Measurements from ENCODE around the gene MGAT3. TPM values are rescaled to one million over a fixed set of nuclear protein-coding genes. Genes with fewer than 3 reads are reported as not detected.

MGAT3 gene
- polyA plus RNA-seq, 1 donor from 2014 or later, result 29.1 TPM

DNA sequence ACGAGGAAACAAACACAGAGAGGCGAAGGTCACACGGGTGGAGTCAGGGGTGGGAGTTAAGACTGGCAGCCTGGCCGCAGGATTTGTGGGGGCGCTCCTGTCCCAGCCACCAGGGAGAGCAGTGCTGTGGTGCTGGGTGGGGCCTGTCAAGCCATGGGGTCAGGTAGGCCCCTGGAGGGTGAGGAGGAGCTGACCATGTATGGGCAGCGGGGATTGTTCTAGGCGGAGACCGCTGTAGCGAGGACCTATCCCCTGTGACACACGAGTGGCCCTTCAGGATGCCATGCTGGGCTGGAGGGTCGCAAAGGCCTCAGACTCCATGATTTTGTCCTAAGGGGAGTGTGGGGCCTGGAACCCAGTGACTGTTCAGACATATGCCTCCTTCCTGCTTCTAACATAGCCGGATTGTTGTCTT, 77.3 kb downstream of the MGAT3 start:
- H3F3A ChIP-seq (ENCODE audit: insufficient read depth, low read length, poor library complexity, severe bottlenecking), result no peaks in the 10 kb centered on the region
- no peak overlapping the region for H2AFZ ChIP-seq (ENCODE audit: low read depth, low read length)
- H3K4me3 ChIP-seq (ENCODE audit: low read length), result no peak overlapping the region
- no peak overlapping the region for H3K4me2 ChIP-seq (ENCODE audit: low read length)
- no peaks in the 10 kb centered on the region for H3K36me3 ChIP-seq (ENCODE audit: insufficient read depth, low read length)
- H3K79me2 ChIP-seq (replicated peaks; ENCODE audit: insufficient read depth, low read length), result peaks cover 17% of the 10 kb centered on the region
- no peak overlapping the region for H3K27ac ChIP-seq (ENCODE audit: low read length)
- TF ChIP-seq RAD21 (conservative IDR thresholded peaks at IDR 0.05) (no peak), SMC3 (conservative IDR thresholded peaks at IDR 0.05; ENCODE audit: poor library complexity) (no peak), MXI1 (conservative IDR thresholded peaks at IDR 0.05; ENCODE audit: poor library complexity, severe bottlenecking) (no peak), EZH2 (IDR thresholded peaks at IDR 0.05; ENCODE audit: borderline replicate concordance, insufficient read depth, low read length, poor library complexity, severe bottlenecking) (no peak), POLR2AphosphoS5 (IDR thresholded peaks at IDR 0.05) (no peak), TAF1 (IDR thresholded peaks at IDR 0.05; ENCODE audit: low read depth) (no peak), REST (IDR thresholded peaks at IDR 0.05; ENCODE audit: borderline replicate concordance) (no peak), EP300 (conservative IDR thresholded peaks at IDR 0.05; ENCODE audit: poor library complexity, severe bottlenecking) (no peak)
- TF ChIP-seq, protein P1, sequence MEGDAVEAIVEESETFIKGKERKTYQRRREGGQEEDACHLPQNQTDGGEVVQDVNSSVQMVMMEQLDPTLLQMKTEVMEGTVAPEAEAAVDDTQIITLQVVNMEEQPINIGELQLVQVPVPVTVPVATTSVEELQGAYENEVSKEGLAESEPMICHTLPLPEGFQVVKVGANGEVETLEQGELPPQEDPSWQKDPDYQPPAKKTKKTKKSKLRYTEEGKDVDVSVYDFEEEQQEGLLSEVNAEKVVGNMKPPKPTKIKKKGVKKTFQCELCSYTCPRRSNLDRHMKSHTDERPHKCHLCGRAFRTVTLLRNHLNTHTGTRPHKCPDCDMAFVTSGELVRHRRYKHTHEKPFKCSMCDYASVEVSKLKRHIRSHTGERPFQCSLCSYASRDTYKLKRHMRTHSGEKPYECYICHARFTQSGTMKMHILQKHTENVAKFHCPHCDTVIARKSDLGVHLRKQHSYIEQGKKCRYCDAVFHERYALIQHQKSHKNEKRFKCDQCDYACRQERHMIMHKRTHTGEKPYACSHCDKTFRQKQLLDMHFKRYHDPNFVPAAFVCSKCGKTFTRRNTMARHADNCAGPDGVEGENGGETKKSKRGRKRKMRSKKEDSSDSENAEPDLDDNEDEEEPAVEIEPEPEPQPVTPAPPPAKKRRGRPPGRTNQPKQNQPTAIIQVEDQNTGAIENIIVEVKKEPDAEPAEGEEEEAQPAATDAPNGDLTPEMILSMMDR (IDR thresholded peaks at IDR 0.05; ENCODE audit: poor library complexity, severe bottlenecking), result no peak
- H3K9ac ChIP-seq (ENCODE audit: low read length), result no peak overlapping the region
- no peaks in the 10 kb centered on the region for H3K9me3 ChIP-seq (ENCODE audit: low read length)
- no peaks in the 10 kb centered on the region for H3K27me3 ChIP-seq (ENCODE audit: insufficient read depth, low read depth, low read length)
- no peaks in the 10 kb centered on the region for H4K20me1 ChIP-seq (ENCODE audit: insufficient read depth)
- no peaks in the 10 kb centered on the region for H3K9me2 ChIP-seq (ENCODE audit: insufficient read depth, low read length)

DNA sequence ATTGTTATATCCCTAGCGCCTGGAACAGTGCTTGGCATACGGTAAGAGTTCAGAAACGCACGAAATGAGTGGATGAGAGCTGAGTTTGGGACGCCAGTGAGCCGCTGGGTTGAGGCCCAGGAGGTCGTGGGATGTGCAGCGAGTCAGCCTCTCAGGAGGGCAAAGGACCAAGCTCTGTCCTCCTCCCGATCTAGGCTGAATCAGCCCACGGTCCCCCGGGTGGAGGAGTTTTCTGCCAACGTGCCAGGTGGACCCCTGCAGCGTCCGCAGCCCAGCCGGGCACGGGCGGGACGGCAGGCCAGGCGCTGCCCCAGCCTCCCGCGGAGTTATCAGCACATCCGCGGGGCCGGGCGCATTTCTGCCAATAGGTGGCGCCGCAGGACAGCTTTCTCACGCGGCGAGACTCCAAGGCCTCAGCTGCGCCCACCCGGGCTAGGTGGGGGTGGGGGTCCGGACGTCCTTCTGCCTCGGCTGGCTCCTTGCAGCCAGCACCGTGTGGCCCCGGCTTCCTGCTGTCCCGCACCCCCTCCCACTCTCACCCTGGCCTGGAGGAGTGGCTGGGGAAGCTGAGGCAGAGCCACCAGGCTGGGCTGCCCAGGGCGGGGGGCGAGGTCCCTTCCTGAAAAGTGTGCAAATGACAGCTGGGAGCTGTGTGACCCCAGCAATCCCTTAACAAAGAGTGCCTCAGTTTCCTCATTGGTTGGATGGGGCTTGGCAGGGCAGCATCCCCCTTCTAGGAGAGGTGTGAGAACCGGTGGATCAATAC, 78.0 kb downstream of the MGAT3 start:
- TF ChIP-seq MXI1 (conservative IDR thresholded peaks at IDR 0.05; ENCODE audit: poor library complexity, severe bottlenecking), result peak; percentile 32
- peak; percentile 98 for TF ChIP-seq SMC3 (conservative IDR thresholded peaks at IDR 0.05; ENCODE audit: poor library complexity)
- no peak for TF ChIP-seq EZH2 (IDR thresholded peaks at IDR 0.05; ENCODE audit: borderline replicate concordance, insufficient read depth, low read length, poor library complexity, severe bottlenecking)
- TF ChIP-seq, protein P1 (IDR thresholded peaks at IDR 0.05; ENCODE audit: poor library complexity, severe bottlenecking), result peak; percentile 99
- no peak for TF ChIP-seq REST (IDR thresholded peaks at IDR 0.05; ENCODE audit: borderline replicate concordance)
- TF ChIP-seq RAD21 (conservative IDR thresholded peaks at IDR 0.05), result peak; percentile 99
- TF ChIP-seq EP300 (conservative IDR thresholded peaks at IDR 0.05; ENCODE audit: poor library complexity, severe bottlenecking), result peak; percentile 15
- TF ChIP-seq TAF1 (IDR thresholded peaks at IDR 0.05; ENCODE audit: low read depth), result no peak
- TF ChIP-seq POLR2AphosphoS5 (IDR thresholded peaks at IDR 0.05), result no peak
- Histone ChIP-seq H3K9me3 (ENCODE audit: low read length) (no peaks in the 10 kb centered on the region), H3F3A (ENCODE audit: insufficient read depth, low read length, poor library complexity, severe bottlenecking) (no peaks in the 10 kb centered on the region), H3K79me2 (replicated peaks; ENCODE audit: insufficient read depth, low read length) (peaks cover 17% of the 10 kb centered on the region), H4K20me1 (ENCODE audit: insufficient read depth) (no peaks in the 10 kb centered on the region), H3K27ac (ENCODE audit: low read length) (no peak overlapping the region), H3K9ac (ENCODE audit: low read length) (peak overlapping the region; percentile 41), H3K9me2 (ENCODE audit: insufficient read depth, low read length) (no peaks in the 10 kb centered on the region), H2AFZ (ENCODE audit: low read depth, low read length) (no peak overlapping the region), H3K4me3 (ENCODE audit: low read length) (peak overlapping the region; percentile 44), H3K4me2 (ENCODE audit: low read length) (no peak overlapping the region), H3K27me3 (ENCODE audit: insufficient read depth, low read depth, low read length) (no peaks in the 10 kb centered on the region), H3K36me3 (ENCODE audit: insufficient read depth, low read length) (no peaks in the 10 kb centered on the region)

Measured in neural cell (in vitro differentiated cells).